K562 (cell line): Measurements from ENCODE around the gene GFOD2. TPM values are rescaled to one million over a fixed set of nuclear protein-coding genes. Genes with fewer than 3 reads are reported as not detected.
A peak's percentile ranks its signal among the peaks of the same experiment; 100 is the strongest.

Experiments
- ATAC-seq: fragments of 200-7000 bp; cut with Tn5 transposase; 3 replicates; pipeline ENCODE4 v1.9.1; 2020; ENCODE audit warnings: moderate library complexity
- BruUV-seq: library from RNA; stranded (reverse); fragments of 400-500 nt; replicated peaks from 2 replicates; lab custom pipeline; 2021; lab: Mats Ljungman, UMichigan
- CTCF ChIA-PET: fragments of 300-600 bp; formaldehyde crosslinking; extraction: SDS; loops from one replicate; lab custom pipeline; 2021; ENCODE audit warnings: low intra/inter-chr PET ratio; lab: Yijun Ruan, JAX
- POLR2A ChIA-PET: fragments of 300-600, 350-650 bp; sonication (Branson Sonifier 250); formaldehyde crosslinking; extraction: SDS; loops from one replicate; lab custom pipeline; 2021; ENCODE audit warnings: antibody characterized with exemption, inconsistent platforms; lab: Yijun Ruan, JAX
- DNase-seq, 4 experiments: peaks; one replicate each; pipeline versions ENCODE4 v3.0.0 to v3.0.0-alpha.2; 2011 to 2018; ENCODE audit warnings: low spot score in 3 of 4, mixed read lengths in 3 of 4; ENCODE audit errors: extremely low read depth in 1 of 4
- FAIRE-seq: peaks from 2 replicates; lab custom pipeline; 2011; peaks lifted over from hg19 to GRCh38; lab: Jason Lieb, UNC
- H2AFZ ChIP-seq: 2 replicates; pipeline ENCODE4 v1.6.0; 2011; ENCODE audit warnings: low read depth, low read length, control low read depth, inconsistent platforms
- H3K27ac ChIP-seq: fragments of 200-600 bp; 3 replicates; pipeline ENCODE4 v1.8.0; 2011; ENCODE audit warnings: low read depth, mild to moderate bottlenecking, control low read depth, inconsistent platforms, low read length, moderate library complexity, mixed read lengths; ENCODE audit errors: extremely low read depth
- H3K27me3 ChIP-seq, 2 experiments: fragments of 300-600 bp in 1 of 2; 2 replicates in 1 of 2; 3 replicates in 1 of 2; pipeline versions ENCODE4 v1.6.0 to v1.8.0; 2011; ENCODE audit warnings: inconsistent platforms in 2 of 2, low read length in 2 of 2, mild to moderate bottlenecking in 1 of 2, mixed read lengths in 1 of 2, moderate library complexity in 1 of 2; ENCODE audit not compliant: control insufficient read depth in 2 of 2, insufficient read depth in 2 of 2
- H3K36me3 ChIP-seq: fragments of 300-600 bp; 3 replicates; pipeline ENCODE4 v1.8.0; 2011; ENCODE audit warnings: mild to moderate bottlenecking, low read length, inconsistent platforms; ENCODE audit not compliant: control insufficient read depth, insufficient read depth
- H3K4me1 ChIP-seq, 2 experiments: fragments of 200-600 bp in 1 of 2; replicated peaks in 1 of 2; 2 replicates in 1 of 2; 3 replicates in 1 of 2; pipeline versions ENCODE4 v1.5.1 to v1.8.0; 2011; ENCODE audit warnings: inconsistent platforms in 2 of 2, low read length in 2 of 2, mild to moderate bottlenecking in 1 of 2, mixed read lengths in 1 of 2, moderate library complexity in 1 of 2; ENCODE audit not compliant: control insufficient read depth in 2 of 2, insufficient read depth in 2 of 2
- H3K4me2 ChIP-seq: 2 replicates; pipeline ENCODE4 v1.6.1; 2011; ENCODE audit warnings: low read length, control low read depth, inconsistent platforms, mixed read lengths; ENCODE audit not compliant: insufficient read depth
- H3K4me3 ChIP-seq: fragments of 200-600 bp; sonication (generic), shearing (Covaris generic); 2 replicates; pipeline ENCODE4 v1.5.1; 2016; ENCODE audit warnings: control low read depth, inconsistent platforms
- H3K79me2 ChIP-seq: fragments of 200-600 bp; 3 replicates; pipeline ENCODE4 v1.8.0; 2011; ENCODE audit warnings: low read length, inconsistent platforms; ENCODE audit not compliant: control insufficient read depth, insufficient read depth
- H3K9ac ChIP-seq, 2 experiments: 2 replicates each; pipeline versions ENCODE4 v1.6.0 to v1.6.1; 2011; ENCODE audit warnings: low read depth in 2 of 2, low read length in 2 of 2, control low read depth in 1 of 2, inconsistent platforms in 1 of 2, mild to moderate bottlenecking in 1 of 2, mixed read lengths in 1 of 2; ENCODE audit not compliant: insufficient read depth in 1 of 2
- H3K9me1 ChIP-seq: one replicate; pipeline ENCODE4 v1.6.0; 2011; ENCODE audit warnings: inconsistent platforms, mild to moderate bottlenecking, low read length, moderate library complexity; ENCODE audit not compliant: control insufficient read depth, insufficient read depth
- H3K9me3 ChIP-seq: replicated peaks from 2 replicates; pipeline ENCODE4 v1.5.1; 2011; ENCODE audit warnings: low read depth, low read length, inconsistent platforms; ENCODE audit not compliant: control insufficient read depth, insufficient read depth
- H4K20me1 ChIP-seq: replicated peaks from 2 replicates; pipeline ENCODE4 v1.6.1; 2011; ENCODE audit warnings: low read length, inconsistent platforms, mixed read lengths; ENCODE audit not compliant: control insufficient read depth, insufficient read depth
- ARID2 ChIP-seq: fragments of 450-650 bp; IDR thresholded peaks from 2 replicates; pipeline ENCODE4 v1.6.1; 2017; ENCODE audit warnings: antibody characterized with exemption, mild to moderate bottlenecking
- BACH1 ChIP-seq: fragments of 200-800 bp; sonication (Bioruptor generic); IDR thresholded peaks from 2 replicates; pipeline ENCODE4 v1.6.1; 2016; ENCODE audit warnings: missing genetic modification characterization, missing compliant biosample characterization
- E2F6 ChIP-seq, 2 experiments: IDR thresholded peaks; 2 replicates each; pipeline ENCODE4 v1.6.1; 2011; ENCODE audit warnings: borderline replicate concordance in 1 of 2, control low read depth in 1 of 2, low read depth in 1 of 2, low read length in 1 of 2, mild to moderate bottlenecking in 1 of 2, mixed read lengths in 1 of 2, moderate library complexity in 1 of 2; ENCODE audit not compliant: insufficient read depth in 1 of 2, insufficient read length in 1 of 2, poor library complexity in 1 of 2, severe bottlenecking in 1 of 2; ENCODE audit errors: extremely low read depth in 1 of 2
- E2F8 ChIP-seq: fragments of 450-650 bp; IDR thresholded peaks from 2 replicates; pipeline ENCODE4 v1.7.1; 2018; ENCODE audit warnings: mild to moderate bottlenecking, low read depth; ENCODE audit not compliant: partially characterized antibody
- MYC ChIP-seq, 2 experiments: fragments of 250-450 bp in 1 of 2; sonication (Bioruptor Pico) in 1 of 2; IDR thresholded peaks; 2 replicates each; pipeline versions ENCODE4 v1.5.1 to v1.6.1; 2012 to 2021; ENCODE audit warnings: low read depth in 2 of 2, borderline replicate concordance in 1 of 2, improper control_type of control experiment in 1 of 2, low read length in 1 of 2, mild to moderate bottlenecking in 1 of 2, moderate library complexity in 1 of 2
- SNIP1 ChIP-seq: fragments of 450-650 bp; IDR thresholded peaks from 2 replicates; pipeline ENCODE4 v1.7.1; 2017; ENCODE audit warnings: low read depth, mild to moderate bottlenecking
- ZNF589 ChIP-seq: fragments of 200-800 bp; sonication (Bioruptor generic); IDR thresholded peaks from 2 replicates; pipeline ENCODE4 v1.6.1; 2016; ENCODE audit warnings: low read depth, missing genetic modification characterization, missing compliant biosample characterization
- WGBS: fragments of 100-300 bp; shearing (Covaris generic); methylation state at CpG from one replicate; pipeline ENCODE4 v1.1.6; 2016; ENCODE audit warnings: low coverage, mixed read lengths; ENCODE audit not compliant: insufficient coverage; ENCODE audit errors: missing lambda C conversion rate; 5-methylcytosine and 5-hydroxymethylcytosine counted together
- in situ Hi-C: fragments of 300-500 bp; cut with MboI; formaldehyde crosslinking; loops from 4 replicates; pipeline ENCODE4 v1.15.0; 2018; ENCODE audit warnings: inconsistent platforms, mixed read lengths
- intact Hi-C: fragments of 100-400 bp; cut with micrococcal nuclease; formaldehyde crosslinking; loops from 2 replicates; pipeline ENCODE4 v1.14.2; 2022
- polyA plus RNA-seq, 8 experiments: library from polyadenylated mRNA; depleted of rRNA in 4 of 8; stranded (reverse) in 5 of 8; unstranded in 3 of 8; fragments of >200 nt; fragmentation: Nextera tagmentation in 2 of 8; fragmentation: Illumina TruSeq in 1 of 8; extraction: Ambion mirVana in 2 of 8; extraction: Trizol in 1 of 8; gene quantifications; 2 replicates each; pipeline versions ENCODE4 v1.2.1 to v1.2.3, GENCODE V29; 2011 to 2014; ENCODE audit warnings: inconsistent platforms in 1 of 8, missing spikeins in 1 of 8
- total RNA-seq, 7 experiments: library from RNA; depleted of rRNA in 6 of 7; stranded (reverse); fragments of >200 nt in 6 of 7; fragmentation: Illumina TruSeq in 2 of 7; extraction: Trizol in 2 of 7; gene quantifications; 2 replicates each; pipeline versions ENCODE4 v1.2.1 to v1.2.3, GENCODE V29; 2011 to 2021; ENCODE audit warnings: low replicate concordance in 1 of 7

Gene GFOD2
- total and polyA plus RNA-seq, 9 of the 15 experiments (the other 6 are each of a cell fraction or from before 2014, with no cell fraction given): 1.9 to 15.8 (median 11.1) TPM

GRCh38 chr16:67647681-67648080, 71.4 kb downstream of the GFOD2 start (continued):
- TF ChIP-seq E2F8 (no peak), BACH1 (tag) (no peak), ZNF589 (no peak), ARID2 (no peak), MYC (IDR thresholded peaks at IDR 0.05; ENCODE audit: low read depth, low read length) (no peak), MYC (CRISPR knock-in tag; IDR thresholded peaks at IDR 0.05; ENCODE audit: borderline replicate concordance, low read depth) (no peak)

GRCh38 chr16:67647111-67647651, 71.9 kb downstream of the GFOD2 start:
- FAIRE-seq (no peak), DNase-seq (no peak), ATAC-seq (no peak)
- Histone ChIP-seq H3K9me1 (no peaks in the 10 kb centered on the region), H4K20me1 (peaks cover 7% of the 10 kb centered on the region; the same call in 1 of the 2 replicates), H3K27me3 (peaks cover 8 to 53% of the 10 kb centered on the region in 2 experiments; a peak in 4 of 5 replicates), H2AFZ (no peak overlapping the region), H3K4me2 (no peak overlapping the region), H3K27ac (no peak overlapping the region), H3K79me2 (no peaks in the 10 kb centered on the region), H3K36me3 (no peaks in the 10 kb centered on the region), H3K9me3 (no peaks in the 10 kb centered on the region), H3K4me1 (peaks cover 0 to 55% of the 10 kb centered on the region in 2 experiments; a peak in 3 of 5 replicates), H3K9ac (no peak overlapping the region), H3K4me3 (no peak overlapping the region)
- no TSS peak for BruUV-seq
- intact Hi-C loops: no loop called here
- in situ Hi-C loops: no loop called here
- 11% methylated on average over 12 of the region's 15 CpGs for WGBS
- TF ChIP-seq E2F6 (IDR thresholded peaks at IDR 0.05; ENCODE audit: borderline replicate concordance in 1 of 2, extremely low read depth in 1 of 2, insufficient read depth in 1 of 2, insufficient read length in 1 of 2, low read depth in 1 of 2, low read length in 1 of 2, poor library complexity in 1 of 2, severe bottlenecking in 1 of 2) (peak in 1 of 2 experiments; percentile 24), SNIP1 (no peak)
- ChIA-PET POLR2A (interaction anchor here (0.7 to 1.1 kb wide), 4 partner anchors 9 to 405 kb away, joined by 3 to 4 read pairs (median 3); no protein-coding TSS in a partner anchor), CTCF (no interaction called here)
